Kidney (tissue), 14 donors: ENCODE measurements around the gene GALNT18. TPM values are rescaled to one million over a fixed set of nuclear protein-coding genes. Genes with fewer than 3 reads are reported as not detected.

Source experiments
- DNase-seq, 5 donors: peaks; one replicate each; pipeline ENCODE4 v3.0.0-alpha.2; 2013 to 2020
- FAIRE-seq: peaks from 2 replicates; lab custom pipeline; 2012; peaks lifted over from hg19 to GRCh38; lab: Jason Lieb, UNC
- H3K27ac ChIP-seq, 2 donors: one replicate each; pipeline ENCODE4 v1.7.0; 2013; ENCODE audit warnings: low read depth in 2 of 2, low read length in 2 of 2, inconsistent platforms in 1 of 2
- H3K27me3 ChIP-seq: one replicate; pipeline ENCODE4 v1.7.1; 2013; ENCODE audit warnings: low read length, inconsistent platforms; ENCODE audit not compliant: control insufficient read depth, insufficient read depth
- H3K36me3 ChIP-seq, 3 donors: one replicate each; pipeline versions ENCODE4 v1.7.0 to v1.7.1; 2013; ENCODE audit warnings: low read length in 3 of 3, control low read depth in 1 of 3, inconsistent platforms in 1 of 3; ENCODE audit not compliant: insufficient read depth in 3 of 3, control insufficient read depth in 2 of 3
- H3K4me1 ChIP-seq, 3 donors: one replicate each; pipeline versions ENCODE4 v1.7.0 to v1.7.1; 2013; ENCODE audit warnings: low read length in 3 of 3, inconsistent platforms in 1 of 3, low read depth in 1 of 3; ENCODE audit not compliant: control insufficient read depth in 2 of 3, insufficient read depth in 2 of 3
- H3K4me3 ChIP-seq, 3 donors: one replicate each; pipeline versions ENCODE4 v1.7.0 to v1.8.1; 2013; ENCODE audit warnings: low read length in 3 of 3, control low read depth in 1 of 3, inconsistent platforms in 1 of 3
- H3K9ac ChIP-seq, 3 donors: one replicate each; pipeline versions ENCODE4 v1.7.0 to v1.7.1; 2013; ENCODE audit warnings: low read length in 3 of 3, control low read depth in 1 of 3, inconsistent platforms in 1 of 3
- H3K9me3 ChIP-seq, 3 donors: one replicate each; pipeline versions ENCODE4 v1.7.0 to v1.7.1; 2013; ENCODE audit warnings: low read length in 3 of 3, control low read depth in 1 of 3, inconsistent platforms in 1 of 3; ENCODE audit not compliant: control insufficient read depth in 2 of 3, insufficient read depth in 1 of 3
- CTCF ChIP-seq: IDR thresholded peaks from 3 replicates; pipeline ENCODE4 v1.5.1; 2012; ENCODE audit warnings: mild to moderate bottlenecking, moderate library complexity, borderline replicate concordance; ENCODE audit not compliant: insufficient read depth; ENCODE audit errors: extremely low read depth
- intact Hi-C: fragments of 100-400 bp; cut with DNase I; formaldehyde crosslinking; loops from one replicate; pipeline ENCODE4 v1.11.1; 2022
- polyA plus RNA-seq: library from polyadenylated mRNA; stranded (reverse); fragments of 350-450 nt; fragmentation: Illumina TruSeq; extraction: RNeasy Lipid Tissue Mini Kit (QIAGEN cat#74804); gene quantifications from one replicate; pipeline ENCODE4 v1.2.3, GENCODE V29; 2014; ENCODE audit warnings: low read depth, low replicate concordance; ENCODE audit not compliant: insufficient read depth
- total RNA-seq: library from RNA; stranded (reverse); fragmentation: NEBNext Ultra II Directional; extraction: Animal tissue kit (Norgen Biotek cat#: 25700); gene quantifications from one replicate; pipeline ENCODE4 v1.2.1, GENCODE V29; 2021
- donor health status: control.
- donor health status: control.
- donor health status: control.
- donor health status: control.
- donor health status: control.
- donor health status: DM: yes; HTN: yes; CAD: no.
- donor health status: Normal renal cell carcinoma (clear cell type).

GALNT18 gene
- total and polyA plus RNA-seq, 2 donors from 2014 or later = 27.2 to 42.1 TPM

GRCh38 chr11:11383995-11384394 is 237.8 kb downstream of the GALNT18 start:
- Histone ChIP-seq H3K9ac (no peak overlapping the region), H3K9me3 (no peaks in the 10 kb centered on the region), H3K4me3 (no peak overlapping the region), H3K4me1 (no peaks in the 10 kb centered on the region), H3K27me3 (no peaks in the 10 kb centered on the region), H3K27ac (no peak overlapping the region), H3K36me3 (no peaks in the 10 kb centered on the region)
- no peak for FAIRE-seq
- no peak for TF ChIP-seq CTCF
- intact Hi-C loops = no loop called here
- DNase-seq = no peak

- Histone ChIP-seq H3K9ac (no peak overlapping the region), H3K27ac (no peak overlapping the region), H3K4me3 (no peak overlapping the region), H3K4me1 (no peaks in the 10 kb centered on the region), H3K36me3 (no peaks in the 10 kb centered on the region), H3K27me3 (no peaks in the 10 kb centered on the region), H3K9me3 (no peaks in the 10 kb centered on the region)
- no peak for TF ChIP-seq CTCF
- intact Hi-C loops = no loop called here
- DNase-seq (no peak), FAIRE-seq (no peak)
These were observed 238.8 kb downstream of the GALNT18 start for GRCh38 chr11:11382858-11383532.

- no peak for TF ChIP-seq CTCF
- Histone ChIP-seq H3K9ac (no peak overlapping the region), H3K36me3 (no peaks in the 10 kb centered on the region), H3K27ac (no peak overlapping the region), H3K27me3 (no peaks in the 10 kb centered on the region), H3K4me1 (no peaks in the 10 kb centered on the region), H3K4me3 (no peak overlapping the region), H3K9me3 (no peaks in the 10 kb centered on the region)
- intact Hi-C loops = no loop called here
- DNase-seq (no peak), FAIRE-seq (no peak)
These were observed 240.2 kb downstream of the GALNT18 start for GRCh38 chr11:11381471-11382105.
